GM12891 (cell line): ENCODE data around the gene PLD3.

ENCODE experiments used
- PAX5 ChIP-seq: IDR thresholded peaks from 2 replicates; pipeline ENCODE4 v1.6.1; 2011; ENCODE audit warnings: low read length, moderate library complexity, mild to moderate bottlenecking; ENCODE audit not compliant: insufficient read depth, severe bottlenecking
- POLR2A ChIP-seq: IDR thresholded peaks from 2 replicates; pipeline ENCODE4 v1.6.1; 2011; ENCODE audit warnings: low read depth, low read length, control low read depth
- POLR2AphosphoS5 ChIP-seq: IDR thresholded peaks from 2 replicates; pipeline ENCODE4 v1.6.1; 2011; ENCODE audit warnings: low read depth, low read length, control low read depth
- POU2F2 ChIP-seq: IDR thresholded peaks from 2 replicates; pipeline ENCODE4 v1.6.1; 2011; ENCODE audit warnings: low read depth, mild to moderate bottlenecking, control low read depth, low read length, moderate library complexity
- SPI1 ChIP-seq: IDR thresholded peaks from 2 replicates; pipeline ENCODE4 v1.6.1; 2011; ENCODE audit warnings: low read depth, low read length, control low read depth
- TAF1 ChIP-seq: IDR thresholded peaks from 2 replicates; pipeline ENCODE4 v1.6.1; 2011; ENCODE audit warnings: low read depth, low read length, control low read depth

- TF ChIP-seq POLR2A, result no peak
- TF ChIP-seq PAX5, result no peak
- TF ChIP-seq POLR2AphosphoS5, result no peak
- no peak for TF ChIP-seq TAF1
- no peak for TF ChIP-seq SPI1
- no peak for TF ChIP-seq POU2F2
These were observed 67.3 kb downstream of the PLD3 start for GRCh38 chr19:40415768-40416167.
